NOMO-1 (cell line): ENCODE data around the gene EPN3.

Source experiments
- DNase-seq, 2 experiments: peaks; one replicate each; lab custom pipeline; 2025; ENCODE audit not compliant: unreplicated experiment in 2 of 2; lab: John Stamatoyannopoulos, UW

Gene EPN3

GRCh38 chr17:50585891-50586290 lies 53.4 kb downstream of the EPN3 start:
- no peak for DNase-seq

- no peak for DNase-seq
Measured at GRCh38 chr17:50586421-50587247, 54.1 kb downstream of the EPN3 start.

GRCh38 chr17:50587571-50587970 lies 55.0 kb downstream of the EPN3 start:
- DNase-seq, result no peak

GRCh38 chr17:50588391-50589049 lies 56.0 kb downstream of the EPN3 start:
- no peak for DNase-seq

GRCh38 chr17:50589095-50589705 lies 56.7 kb downstream of the EPN3 start:
- DNase-seq, result no peak

- DNase-seq, result no peak
Measured at GRCh38 chr17:50590946-50591737, 58.6 kb downstream of the EPN3 start.

- DNase-seq, result no peak
Measured at GRCh38 chr17:50593321-50593720, 60.8 kb downstream of the EPN3 start.
